Stimulated activated memory B cell treated with anti-CD40 and anti-IgM and Interleukin-4, amounts not matched to agents 10 μg/mL and 1 μg/mL and 100 μg/mL, for 72 hours (primary cell): ENCODE measurements around the gene LEFTY2.
A peak's percentile ranks its signal among the peaks of the same experiment; 100 is the strongest.
"Not testable (repeated sequence)": the region's sequence is repeated elsewhere in the genome, so short reads cannot be mapped to it uniquely, and the experiment has no call there.

Experiments
- ATAC-seq: fragments of 150-1000 bp; cut with Tn5 transposase; 2 replicates; pipeline ENCODE4 v1.10.0; 2021
- H3K27ac Mint-ChIP-seq: one replicate; pipeline ENCODE4 v1.8.0; 2022; ENCODE audit warnings: mild to moderate bottlenecking, mixed read lengths
- H3K27me3 Mint-ChIP-seq: one replicate; pipeline ENCODE4 v1.8.0; 2022; ENCODE audit warnings: mixed read lengths
- H3K36me3 Mint-ChIP-seq: one replicate; pipeline ENCODE4 v1.8.0; 2022; ENCODE audit warnings: mixed read lengths
- H3K4me1 Mint-ChIP-seq: one replicate; pipeline ENCODE4 v1.8.0; 2022; ENCODE audit warnings: mixed read lengths
- H3K4me3 Mint-ChIP-seq: one replicate; pipeline ENCODE4 v1.8.0; 2022; ENCODE audit warnings: mild to moderate bottlenecking, moderate library complexity, mixed read lengths
- H3K9me3 Mint-ChIP-seq: one replicate; pipeline ENCODE4 v1.8.0; 2022; ENCODE audit warnings: mixed read lengths

Gene LEFTY2

GRCh38 chr1:225941187-225941941, at the start of gene LEFTY2:
LEFTY2 (minus strand) TSS chr1:225941220; CDS start chr1:225941140, 80 bp downstream.
- no peak within 1 kb of the TSS for H3K27ac Mint-ChIP-seq
- peaks cover 8% of the 10 kb centered on the region for H3K4me1 Mint-ChIP-seq
- H3K4me3 Mint-ChIP-seq, result no peak within 1 kb of the TSS
- H3K27me3 Mint-ChIP-seq, result no peaks in the 10 kb centered on the region
- ATAC-seq, result no peak
- no peaks in the 10 kb centered on the region for H3K9me3 Mint-ChIP-seq
- no peaks in the 10 kb centered on the region for H3K36me3 Mint-ChIP-seq

GRCh38 chr1:225987491-225988316, 46.7 kb upstream of the LEFTY2 start:
- H3K27me3 Mint-ChIP-seq, result no peaks in the 10 kb centered on the region
- no peak overlapping the region for H3K4me3 Mint-ChIP-seq
- no peak for ATAC-seq
- H3K9me3 Mint-ChIP-seq, result no peaks in the 10 kb centered on the region
- peaks cover 47% of the 10 kb centered on the region for H3K36me3 Mint-ChIP-seq
- H3K4me1 Mint-ChIP-seq, result peaks cover 42% of the 10 kb centered on the region
- no peak overlapping the region for H3K27ac Mint-ChIP-seq

GRCh38 chr1:225981714-225982113, 40.7 kb upstream of the LEFTY2 start:
- H3K9me3 Mint-ChIP-seq, result no peaks in the 10 kb centered on the region
- H3K27me3 Mint-ChIP-seq, result no peaks in the 10 kb centered on the region
- H3K4me3 Mint-ChIP-seq, result no peak overlapping the region
- H3K36me3 Mint-ChIP-seq, result peaks cover 44% of the 10 kb centered on the region
- no peak for ATAC-seq
- H3K27ac Mint-ChIP-seq, result no peak overlapping the region
- H3K4me1 Mint-ChIP-seq, result peaks cover 32% of the 10 kb centered on the region

- H3K4me3 Mint-ChIP-seq, result no peak overlapping the region
- H3K27me3 Mint-ChIP-seq, result no peaks in the 10 kb centered on the region
- no peak for ATAC-seq
- no peak overlapping the region for H3K27ac Mint-ChIP-seq
- H3K36me3 Mint-ChIP-seq, result peaks cover 35% of the 10 kb centered on the region
- peaks cover 36% of the 10 kb centered on the region for H3K4me1 Mint-ChIP-seq
- H3K9me3 Mint-ChIP-seq, result no peaks in the 10 kb centered on the region
Observed at GRCh38 chr1:225980005-225980836, 39.2 kb upstream of the LEFTY2 start.

GRCh38 chr1:225979421-225979820, 38.4 kb upstream of the LEFTY2 start:
- no peak for ATAC-seq
- H3K4me3 Mint-ChIP-seq, result no peak overlapping the region
- no peaks in the 10 kb centered on the region for H3K27me3 Mint-ChIP-seq
- peaks cover 36% of the 10 kb centered on the region for H3K4me1 Mint-ChIP-seq
- peaks cover 35% of the 10 kb centered on the region for H3K36me3 Mint-ChIP-seq
- H3K9me3 Mint-ChIP-seq, result no peaks in the 10 kb centered on the region
- no peak overlapping the region for H3K27ac Mint-ChIP-seq

GRCh38 chr1:225977937-225978748, 37.1 kb upstream of the LEFTY2 start:
- Mint-ChIP-seq H3K36me3 (peaks cover 26% of the 10 kb centered on the region), H3K27ac (peak overlapping the region; percentile 66), H3K4me1 (peaks cover 36% of the 10 kb centered on the region), H3K27me3 (no peaks in the 10 kb centered on the region), H3K4me3 (peak overlapping the region; percentile 17), H3K9me3 (no peaks in the 10 kb centered on the region)
- peak; percentile 86 for ATAC-seq

- H3K27ac Mint-ChIP-seq, H3K9me3 Mint-ChIP-seq, H3K27me3 Mint-ChIP-seq, H3K4me3 Mint-ChIP-seq, ATAC-seq, H3K36me3 Mint-ChIP-seq: not testable (repeated sequence)
- peaks cover 29% of the 10 kb centered on the region for H3K4me1 Mint-ChIP-seq
Observed at GRCh38 chr1:225975146-225975545, 34.1 kb upstream of the LEFTY2 start.

- peaks cover 29% of the 10 kb centered on the region for H3K4me1 Mint-ChIP-seq
- no peak for ATAC-seq
- H3K27ac Mint-ChIP-seq, result no peak overlapping the region
- no peaks in the 10 kb centered on the region for H3K9me3 Mint-ChIP-seq
- no peaks in the 10 kb centered on the region for H3K27me3 Mint-ChIP-seq
- no peak overlapping the region for H3K4me3 Mint-ChIP-seq
- H3K36me3 Mint-ChIP-seq, result peaks cover under 1% of the 10 kb centered on the region
Observed at GRCh38 chr1:225974454-225974853, 33.4 kb upstream of the LEFTY2 start.

- Mint-ChIP-seq H3K36me3 (no peaks in the 10 kb centered on the region), H3K9me3 (no peaks in the 10 kb centered on the region), H3K27me3 (peaks cover 9% of the 10 kb centered on the region), H3K4me3 (no peak overlapping the region), H3K4me1 (peaks cover 23% of the 10 kb centered on the region), H3K27ac (no peak overlapping the region)
- no peak for ATAC-seq
Observed at GRCh38 chr1:225973158-225973557, 32.1 kb upstream of the LEFTY2 start.

- ATAC-seq, result no peak
- Mint-ChIP-seq H3K9me3 (no peaks in the 10 kb centered on the region), H3K27me3 (peaks cover 9% of the 10 kb centered on the region), H3K27ac (no peak overlapping the region), H3K4me3 (no peak overlapping the region), H3K36me3 (no peaks in the 10 kb centered on the region), H3K4me1 (peaks cover 17% of the 10 kb centered on the region)
Observed at GRCh38 chr1:225972344-225973152, 31.5 kb upstream of the LEFTY2 start.

- not testable (repeated sequence) for H3K36me3 Mint-ChIP-seq, H3K27ac Mint-ChIP-seq, H3K4me1 Mint-ChIP-seq, H3K4me3 Mint-ChIP-seq, H3K27me3 Mint-ChIP-seq, H3K9me3 Mint-ChIP-seq, ATAC-seq
Observed at GRCh38 chr1:225970592-225971157, 29.7 kb upstream of the LEFTY2 start.

GRCh38 chr1:225969751-225970150, 28.7 kb upstream of the LEFTY2 start:
- not testable (repeated sequence) for H3K36me3 Mint-ChIP-seq, H3K4me1 Mint-ChIP-seq, ATAC-seq, H3K27ac Mint-ChIP-seq, H3K27me3 Mint-ChIP-seq, H3K9me3 Mint-ChIP-seq, H3K4me3 Mint-ChIP-seq

GRCh38 chr1:225965231-225965630, 24.2 kb upstream of the LEFTY2 start:
- no peaks in the 10 kb centered on the region for H3K36me3 Mint-ChIP-seq
- H3K27me3 Mint-ChIP-seq, result peaks cover 21% of the 10 kb centered on the region
- no peak overlapping the region for H3K27ac Mint-ChIP-seq
- no peaks in the 10 kb centered on the region for H3K9me3 Mint-ChIP-seq
- no peak for ATAC-seq
- H3K4me1 Mint-ChIP-seq, result peaks cover 13% of the 10 kb centered on the region
- H3K4me3 Mint-ChIP-seq, result no peak overlapping the region
